Kidney glomerular epithelial cell (primary cell): Measurements from ENCODE around the gene KRTAP10-6.
"Not testable (repeated sequence)": the region's sequence is repeated elsewhere in the genome, so short reads cannot be mapped to it uniquely, and the experiment has no call there.

ENCODE experiments used
- DNase-seq: peaks from one replicate; lab custom pipeline; 2025; lab: John Stamatoyannopoulos, UW

The KRTAP10-6 gene

GRCh38 chr21:44598061-44598460 lies 5.8 kb upstream of the KRTAP10-6 start:
- DNase-seq: no peak

DNA sequence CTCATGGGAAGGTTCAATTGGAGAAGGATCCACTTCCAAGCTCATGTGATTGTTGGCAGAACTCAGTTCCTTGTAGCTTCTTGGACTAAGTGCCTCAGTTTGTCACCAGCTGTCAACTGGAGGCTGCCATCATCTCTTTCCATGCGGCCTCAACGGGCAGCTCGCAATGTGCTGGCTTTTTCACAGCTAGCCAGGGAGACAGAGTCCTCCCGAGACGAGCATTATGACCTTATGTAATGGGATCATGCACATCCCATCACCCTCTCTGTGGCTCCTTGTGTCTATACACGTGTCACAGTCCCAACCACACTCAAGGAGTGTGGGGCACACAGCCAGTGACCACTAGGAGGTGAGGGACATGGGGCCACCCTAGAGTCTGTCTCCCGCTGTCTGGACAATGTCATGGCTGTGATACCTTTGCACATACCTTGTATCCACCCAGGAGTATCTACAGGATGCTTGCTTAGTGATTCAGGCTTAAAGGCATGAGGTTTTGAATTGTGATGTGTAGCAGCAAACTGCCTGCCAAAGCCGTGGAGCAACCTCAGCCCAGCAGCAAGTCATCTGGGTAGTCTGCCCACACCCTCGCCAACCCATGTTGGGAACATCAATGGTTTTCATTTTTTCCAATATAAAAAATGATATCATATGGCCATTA lies 3.9 kb upstream of the KRTAP10-6 start:
- peak; percentile 59 for DNase-seq

- DNase-seq: no peak
These were observed 3.2 kb upstream of the KRTAP10-6 start for GRCh38 chr21:44595524-44595923.

DNA sequence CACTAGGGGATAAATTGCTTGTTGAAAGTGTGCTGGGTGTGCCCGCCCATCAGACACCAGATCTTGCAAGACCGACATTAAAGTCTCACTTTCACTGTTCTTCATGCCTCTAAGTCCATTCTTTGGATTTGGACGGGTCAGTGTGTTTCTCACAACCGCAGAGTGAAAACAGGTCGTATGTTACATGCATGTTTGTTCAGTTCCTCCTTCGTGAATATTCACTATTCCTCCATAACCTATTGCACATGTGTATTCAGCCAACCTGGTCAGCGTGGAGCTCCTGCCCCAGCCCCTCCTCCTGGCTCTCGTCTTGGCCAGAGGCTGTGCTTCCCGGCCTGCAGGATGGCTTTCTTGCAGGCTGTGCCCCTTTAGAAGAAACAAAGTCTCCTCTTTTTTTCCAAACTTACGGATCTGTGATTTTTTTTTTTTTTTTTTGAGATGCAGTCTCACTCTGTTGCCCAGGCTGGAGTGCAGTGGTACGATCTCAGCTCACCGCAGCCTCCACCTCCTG lies 2.2 kb upstream of the KRTAP10-6 start:
- no peak for DNase-seq

DNA sequence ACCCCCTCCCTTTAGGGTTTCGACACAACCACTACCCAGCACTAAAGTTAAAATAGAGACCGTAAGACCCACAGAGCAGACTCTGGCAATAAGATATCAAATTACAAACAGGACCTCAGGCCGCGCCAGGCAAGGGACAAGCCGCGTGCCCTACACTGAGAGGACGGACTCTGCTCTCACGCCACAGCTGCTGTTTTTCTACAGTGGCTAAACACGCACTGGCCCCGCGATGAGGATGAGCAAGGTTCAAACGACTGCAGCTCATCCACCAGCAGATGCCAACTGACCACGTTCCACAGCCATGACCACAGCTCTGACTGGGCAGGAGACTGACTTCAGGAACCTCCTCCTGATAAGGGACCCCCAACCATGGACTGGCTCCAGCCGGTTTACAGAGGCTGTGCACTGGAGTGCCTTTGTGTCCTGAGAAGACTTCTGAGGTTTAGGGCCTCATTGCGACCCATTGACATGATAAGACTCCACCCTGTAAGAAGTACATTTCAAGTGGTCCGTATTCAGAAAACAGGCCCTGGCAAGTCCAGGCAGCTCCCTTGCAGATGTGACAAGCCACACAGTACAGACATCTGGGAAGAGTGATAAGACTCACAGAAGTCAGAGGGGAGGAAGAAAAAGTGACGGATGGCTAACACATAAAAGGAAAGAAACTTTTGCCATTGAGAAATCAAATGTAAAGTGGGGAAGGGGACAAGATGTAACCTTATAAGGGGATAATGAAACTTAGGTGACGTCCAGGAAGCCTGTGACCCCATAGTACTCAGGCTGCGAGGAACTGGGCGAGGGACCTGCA lies 1.5 kb upstream of the KRTAP10-6 start:
- no peak for DNase-seq

GRCh38 chr21:44591801-44592130 lies 539 bp downstream of the KRTAP10-6 start:
- not testable (repeated sequence) for DNase-seq

DNA sequence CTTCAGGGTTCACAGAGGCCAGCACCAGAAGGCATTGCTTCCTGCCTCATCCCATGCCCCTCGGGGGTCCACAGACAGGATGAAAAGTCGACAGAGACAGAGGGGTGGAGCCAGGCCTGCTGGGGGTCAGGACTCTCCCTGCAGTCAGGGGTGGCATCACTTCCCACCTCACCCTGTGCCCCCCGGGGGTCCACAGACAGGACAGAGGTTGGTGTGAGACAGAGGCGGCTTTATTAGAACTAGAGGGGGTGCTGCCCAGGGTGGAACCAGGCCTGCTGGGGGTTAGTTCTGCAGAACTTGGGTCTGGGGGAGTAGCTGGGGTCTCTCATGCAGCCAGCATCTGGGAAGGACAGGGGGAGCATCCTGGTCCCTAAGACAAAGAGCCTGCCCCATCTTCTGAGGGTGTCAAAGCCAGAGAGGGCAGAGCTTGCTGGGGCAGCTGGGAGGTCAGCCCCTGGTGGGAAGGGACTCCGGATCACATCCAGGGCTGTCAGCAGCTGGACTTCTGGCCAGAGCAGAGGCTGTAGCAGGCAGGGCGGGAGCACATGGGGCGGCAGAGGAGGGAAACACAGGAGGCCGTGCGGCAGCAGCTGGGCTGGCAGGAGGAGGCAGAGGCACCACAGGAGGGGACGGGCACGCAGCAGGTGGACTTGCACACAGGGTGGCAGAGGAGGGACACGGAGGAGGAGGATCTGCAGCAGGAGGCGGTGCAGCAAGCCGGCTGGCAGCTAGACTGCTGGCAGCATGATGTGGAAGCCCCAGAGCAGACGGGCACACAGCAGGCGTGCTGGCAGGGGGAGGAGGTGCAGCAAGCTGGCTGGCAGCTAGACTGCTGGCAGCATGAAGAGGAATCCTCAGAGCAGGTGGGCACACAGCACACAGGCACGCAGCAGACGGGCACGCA lies 1.2 kb downstream of the KRTAP10-6 start:
- DNase-seq: not testable (repeated sequence)

DNA sequence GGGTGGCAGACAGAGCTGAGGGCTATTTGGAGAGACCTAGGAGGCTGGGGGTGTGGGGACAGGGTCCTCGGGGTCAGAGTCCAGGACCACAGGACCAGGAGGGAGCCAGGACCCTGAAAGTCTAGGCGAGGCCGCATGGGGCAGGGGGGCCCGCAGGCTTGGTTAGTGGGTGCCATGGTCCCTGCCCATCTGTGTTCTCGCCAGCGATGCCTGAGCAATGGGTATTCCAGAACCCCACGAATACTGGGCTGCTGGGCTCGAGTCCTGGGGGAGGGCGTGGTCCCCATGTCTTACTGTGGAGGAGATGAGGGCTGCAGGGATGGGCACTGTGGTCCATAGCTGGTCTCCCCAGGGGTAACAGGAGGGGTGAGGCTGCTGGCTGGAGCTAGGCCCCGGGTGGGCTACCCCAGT lies 2.0 kb downstream of the KRTAP10-6 start:
- no peak for DNase-seq

DNA sequence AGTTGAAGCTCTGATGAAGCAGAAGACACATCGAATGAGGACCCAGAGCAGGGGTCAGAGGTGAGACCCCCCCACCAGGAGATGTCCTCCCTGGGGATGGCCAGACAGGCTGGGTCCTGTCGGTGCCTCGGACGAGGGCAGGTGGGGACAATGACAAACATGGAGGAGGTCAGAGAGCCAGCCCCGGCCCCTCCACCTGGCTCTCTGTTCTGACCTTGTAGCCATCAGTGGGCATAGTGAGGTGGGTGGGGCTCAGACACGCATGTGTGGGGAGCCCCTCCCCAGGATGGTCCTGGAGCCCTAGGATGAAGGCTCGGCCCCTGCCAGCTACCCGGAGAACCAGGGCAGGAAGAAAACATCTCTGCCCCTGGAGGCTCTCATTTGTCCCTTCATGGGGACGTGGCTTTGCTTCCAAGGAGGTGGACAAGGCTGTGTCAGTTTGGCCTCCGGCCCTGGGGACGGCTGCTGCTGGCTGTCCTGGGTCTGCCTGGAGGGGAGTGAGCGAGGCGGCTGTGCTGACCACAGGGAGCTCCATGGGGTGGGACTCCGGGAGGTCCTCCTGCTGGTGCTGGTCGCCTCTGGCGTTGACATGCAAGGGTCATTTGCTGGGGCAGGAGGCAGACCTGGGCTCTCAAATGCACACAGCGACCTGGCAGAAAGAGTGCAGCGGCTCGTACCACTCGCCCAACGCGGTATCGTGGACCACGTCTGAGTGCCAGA lies 2.6 kb downstream of the KRTAP10-6 start:
- DNase-seq: no peak

DNA sequence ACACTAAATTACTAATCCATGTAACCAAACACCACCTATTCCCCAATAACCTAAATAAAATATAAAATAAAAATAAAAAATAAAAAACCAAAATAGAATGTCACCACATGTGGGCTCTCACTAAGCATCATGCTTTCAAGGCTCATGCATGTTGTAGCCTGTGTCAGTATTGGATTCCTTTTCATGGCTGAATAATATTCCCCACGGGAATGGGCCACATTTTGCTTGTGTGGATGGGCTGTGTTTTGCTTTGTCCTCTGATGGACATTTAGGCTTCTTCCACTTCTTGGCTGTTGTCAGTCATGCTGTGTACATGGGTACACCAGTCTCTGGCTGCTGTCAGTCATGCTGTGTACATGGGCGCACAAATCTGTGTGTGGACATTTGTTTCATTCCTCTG lies 3.2 kb downstream of the KRTAP10-6 start:
- no peak for DNase-seq

- no peak for DNase-seq
These were observed 6.4 kb downstream of the KRTAP10-6 start for GRCh38 chr21:44585892-44586291.

DNA sequence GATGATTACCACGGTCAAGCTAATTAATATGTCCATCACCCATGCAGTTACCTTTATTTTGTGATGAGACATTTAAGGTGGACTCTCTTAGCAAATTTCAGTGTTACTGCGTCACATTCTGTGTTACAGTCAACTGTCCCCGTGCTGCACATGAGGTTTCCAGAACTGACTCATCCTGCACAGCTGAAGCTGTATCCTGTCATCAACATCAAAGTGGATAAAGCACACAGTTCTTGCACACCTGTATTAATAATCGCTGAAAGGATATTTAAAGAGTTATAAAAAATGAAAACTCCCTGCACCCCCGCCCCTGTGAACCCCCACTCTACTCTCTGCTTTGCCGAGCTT lies 8.5 kb downstream of the KRTAP10-6 start:
- no peak for DNase-seq

GRCh38 chr21:44583089-44583799 lies 9.1 kb downstream of the KRTAP10-6 start:
- DNase-seq: no peak

DNA sequence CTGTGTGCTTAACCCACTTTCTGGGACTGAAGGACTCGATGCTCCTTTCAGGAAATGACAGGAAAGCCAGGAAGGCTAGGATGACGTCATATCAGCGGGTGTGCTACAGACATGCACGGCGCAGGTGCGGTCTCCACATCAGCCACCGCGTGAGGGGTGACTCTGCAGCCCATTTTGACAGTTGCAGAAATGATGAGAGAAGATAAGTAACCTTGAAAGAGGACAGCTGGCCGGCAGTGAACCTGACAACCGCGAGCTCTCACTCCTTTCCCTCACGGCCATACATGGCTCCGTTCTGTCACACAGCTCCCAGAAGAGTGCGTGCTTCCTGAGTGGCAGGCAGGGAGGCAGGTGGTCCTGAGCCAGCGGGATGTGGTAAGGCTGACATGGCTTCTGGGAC lies 10.2 kb downstream of the KRTAP10-6 start:
- no peak for DNase-seq

- DNase-seq: no peak
These were observed 11.1 kb downstream of the KRTAP10-6 start for GRCh38 chr21:44581158-44581557.

- DNase-seq: not testable (repeated sequence)
These were observed 12.0 kb downstream of the KRTAP10-6 start, which contains the start of gene KRTAP10-5 for GRCh38 chr21:44580231-44580821. TSS of gene KRTAP10-5 (minus strand) at chr21:44580604. CDS start at chr21:44580578, 26 bp downstream.

GRCh38 chr21:44579833-44580144 lies 12.5 kb downstream of the KRTAP10-6 start:
- no peak for DNase-seq

DNA sequence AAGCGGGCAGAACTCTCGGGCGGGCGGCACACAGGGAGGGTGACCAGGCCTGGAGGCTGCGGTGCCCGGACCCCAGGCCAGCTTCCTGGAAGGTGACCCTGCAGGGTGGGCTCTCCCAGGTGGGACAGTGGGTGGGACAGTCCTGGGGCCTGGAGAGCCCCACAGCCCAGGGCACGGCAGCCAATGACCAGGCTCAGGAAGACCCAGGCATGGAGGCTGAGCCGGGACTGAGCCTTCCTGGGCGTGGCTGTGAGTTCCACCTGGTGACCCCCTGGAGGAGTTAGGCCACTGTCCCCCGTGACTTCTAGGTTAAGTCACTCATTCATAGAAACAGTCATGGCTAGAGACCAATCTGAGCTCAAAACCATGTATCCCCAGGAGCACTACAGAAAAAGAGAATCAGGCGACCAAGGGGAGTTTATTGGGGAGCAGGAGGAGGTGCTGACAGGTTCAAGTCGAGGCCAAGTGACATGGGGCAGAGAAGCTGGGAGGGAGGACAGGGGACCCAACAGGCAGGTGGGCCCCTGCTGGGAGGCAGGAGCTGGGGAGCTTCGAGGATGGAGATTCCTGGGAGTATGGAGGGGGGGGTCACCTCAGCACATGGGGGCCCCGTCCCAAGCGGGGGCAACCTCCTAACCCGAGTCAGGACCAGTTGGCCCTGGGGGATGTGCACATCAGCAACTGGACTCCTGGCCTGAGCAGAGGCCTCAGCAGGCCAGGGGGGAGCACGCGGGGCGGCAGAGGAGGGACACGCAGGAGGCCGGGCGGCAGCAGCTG lies 13.1 kb downstream of the KRTAP10-6 start:
- no peak for DNase-seq

DNA sequence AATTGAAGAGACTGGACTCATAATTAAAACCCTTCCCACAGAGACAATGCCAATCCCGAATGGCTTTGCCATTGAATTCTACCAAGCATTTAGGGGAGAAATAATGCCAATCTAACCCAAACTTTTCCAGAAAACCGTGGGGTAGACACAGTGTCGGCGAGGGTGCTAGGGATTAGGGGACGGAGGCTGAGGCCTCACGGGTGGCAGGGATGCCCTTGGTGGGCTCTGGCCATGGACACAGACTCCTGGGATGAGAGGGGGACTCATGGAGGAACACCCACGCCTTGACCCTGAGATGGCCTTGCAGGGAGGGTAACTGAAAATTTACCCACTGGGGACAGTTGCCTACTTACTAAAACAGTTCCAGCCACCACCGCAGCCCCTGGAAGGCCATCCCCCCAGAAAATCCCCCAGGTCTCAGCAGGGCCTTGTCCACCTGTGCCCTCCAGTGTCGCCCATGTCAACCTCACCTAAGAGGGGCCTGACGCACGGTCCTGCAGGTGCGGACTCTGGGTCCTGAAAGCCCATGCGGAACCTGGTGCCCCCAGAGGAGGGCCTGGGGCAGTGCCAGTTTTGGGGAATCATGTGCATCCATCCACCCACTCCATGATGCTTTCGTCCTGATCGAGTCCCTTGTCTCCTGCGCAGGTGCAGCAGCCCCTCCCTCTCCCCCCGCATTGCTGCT lies 13.8 kb downstream of the KRTAP10-6 start:
- DNase-seq: no peak
